Ishikawa (cell line): ENCODE measurements around the gene MFRP.

Experiments used
- CEBPB ChIP-seq: IDR thresholded peaks from 2 replicates; pipeline ENCODE4 v1.6.1; 2012
- CREB1 ChIP-seq: IDR thresholded peaks from 2 replicates; pipeline ENCODE4 v1.6.1; 2012; ENCODE audit warnings: low read depth
- EGR1 ChIP-seq: IDR thresholded peaks from 2 replicates; pipeline ENCODE4 v1.6.1; 2012
- EP300 ChIP-seq: IDR thresholded peaks from 2 replicates; pipeline ENCODE4 v1.6.1; 2012; ENCODE audit warnings: borderline replicate concordance
- FOXM1 ChIP-seq: IDR thresholded peaks from 2 replicates; pipeline ENCODE4 v1.6.1; 2012; ENCODE audit warnings: low read depth, borderline replicate concordance
- NFIC ChIP-seq: IDR thresholded peaks from 2 replicates; pipeline ENCODE4 v1.6.1; 2012
- RAD21 ChIP-seq: IDR thresholded peaks from 2 replicates; pipeline ENCODE4 v1.6.1; 2012; ENCODE audit warnings: low read depth
- TAF1 ChIP-seq: IDR thresholded peaks from 2 replicates; pipeline ENCODE4 v1.6.1; 2012; ENCODE audit warnings: low read depth, mild to moderate bottlenecking
- TCF12 ChIP-seq: IDR thresholded peaks from 2 replicates; pipeline ENCODE4 v1.6.1; 2012; ENCODE audit warnings: low read depth
- TEAD4 ChIP-seq: IDR thresholded peaks from 2 replicates; pipeline ENCODE4 v1.6.1; 2012
- YY1 ChIP-seq: IDR thresholded peaks from 2 replicates; pipeline ENCODE4 v1.6.1; 2012; ENCODE audit warnings: low read depth
- ZBTB7A ChIP-seq: IDR thresholded peaks from 2 replicates; pipeline ENCODE4 v1.6.1; 2012; ENCODE audit warnings: low read depth
- TF ChIP-seq, protein P1 (sequence below): IDR thresholded peaks from 2 replicates; pipeline ENCODE4 v1.6.1; 2012
- TF ChIP-seq, protein P2 (sequence below): IDR thresholded peaks from 2 replicates; pipeline ENCODE4 v1.6.1; 2012
- TF ChIP-seq, protein P3 (sequence below): IDR thresholded peaks from 2 replicates; pipeline ENCODE4 v1.6.1; 2012; ENCODE audit warnings: low read depth, mild to moderate bottlenecking

Gene MFRP

DNA sequence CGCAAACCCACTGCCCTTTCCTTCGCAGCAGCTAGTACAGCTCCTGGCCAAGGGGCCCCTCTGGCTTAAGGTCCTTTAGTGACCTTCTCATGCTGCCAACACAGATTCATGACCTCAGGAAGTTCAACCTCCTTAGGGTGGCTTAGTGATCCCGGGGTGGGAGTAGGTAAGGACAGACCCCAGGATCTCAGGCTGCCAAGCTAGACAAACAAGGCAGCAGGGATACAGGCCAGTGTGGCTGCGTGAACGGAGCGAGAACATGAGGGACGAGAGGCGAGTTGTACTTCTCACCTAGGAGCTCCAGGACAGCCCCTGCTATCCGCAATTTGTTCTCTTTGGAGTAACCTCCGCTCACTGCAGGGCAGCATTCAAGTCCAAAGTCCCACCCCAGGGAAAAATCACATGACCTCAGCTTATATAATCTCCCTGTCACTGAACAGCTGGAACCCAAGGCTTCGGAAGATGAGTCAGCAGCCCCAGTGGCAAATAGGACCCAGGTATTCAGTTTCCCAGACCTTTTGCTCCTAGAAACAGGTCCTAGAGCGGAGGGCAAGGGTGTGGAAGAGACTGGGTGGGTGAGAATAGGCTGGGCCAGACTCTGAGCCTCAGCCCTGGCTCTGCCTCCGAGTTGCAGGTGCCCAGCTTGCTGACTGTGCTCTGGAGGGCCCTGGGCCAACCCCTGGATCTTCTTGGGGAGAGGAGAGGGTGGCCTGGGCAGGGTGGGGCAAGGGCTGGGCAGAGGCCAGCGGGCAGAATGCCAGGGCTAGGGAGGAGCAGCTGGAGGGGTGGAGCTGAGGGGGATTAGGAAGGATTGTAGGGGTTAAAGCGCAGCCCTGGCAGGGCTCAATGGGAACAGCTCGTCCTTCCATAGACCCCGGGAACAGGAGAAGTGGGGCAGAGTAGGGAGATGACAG is 21.9 kb upstream of the MFRP start:
- TF ChIP-seq, protein P1, sequence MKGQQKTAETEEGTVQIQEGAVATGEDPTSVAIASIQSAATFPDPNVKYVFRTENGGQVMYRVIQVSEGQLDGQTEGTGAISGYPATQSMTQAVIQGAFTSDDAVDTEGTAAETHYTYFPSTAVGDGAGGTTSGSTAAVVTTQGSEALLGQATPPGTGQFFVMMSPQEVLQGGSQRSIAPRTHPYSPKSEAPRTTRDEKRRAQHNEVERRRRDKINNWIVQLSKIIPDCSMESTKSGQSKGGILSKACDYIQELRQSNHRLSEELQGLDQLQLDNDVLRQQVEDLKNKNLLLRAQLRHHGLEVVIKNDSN = peak; percentile 84
- TF ChIP-seq ZBTB7A = no peak
- TF ChIP-seq NFIC = peak; percentile 88

DNA sequence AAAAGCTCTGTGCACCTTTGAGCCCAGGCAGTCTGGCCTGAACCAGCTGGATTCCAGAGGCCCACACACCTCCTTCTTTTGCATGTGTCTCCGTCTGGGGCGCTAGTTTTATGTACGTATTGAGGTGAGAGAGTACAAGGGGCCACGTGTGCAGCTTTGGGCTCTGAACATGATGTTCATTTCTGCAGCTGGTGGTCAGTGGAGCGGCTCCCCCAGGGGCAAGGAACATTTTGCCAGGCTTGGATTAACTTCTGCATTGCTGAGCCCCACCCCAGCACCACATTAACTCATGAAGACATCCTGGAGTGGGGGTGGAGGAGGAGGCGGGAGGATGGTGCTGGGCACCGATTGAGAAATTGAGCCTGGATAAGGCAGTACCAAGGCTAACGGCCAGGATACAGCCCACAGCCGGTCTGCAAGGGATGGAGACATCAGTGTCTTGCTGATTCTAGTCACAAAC is 21.2 kb upstream of the MFRP start:
- TF ChIP-seq TCF12 (no peak), TAF1 (no peak), CEBPB (no peak), TEAD4 (no peak), NFIC (no peak), YY1 (no peak), FOXM1 (no peak), RAD21 (no peak), ZBTB7A (no peak), EGR1 (no peak), EP300 (no peak), CREB1 (no peak)
- TF ChIP-seq, protein P1 = no peak
- TF ChIP-seq, protein P2, sequence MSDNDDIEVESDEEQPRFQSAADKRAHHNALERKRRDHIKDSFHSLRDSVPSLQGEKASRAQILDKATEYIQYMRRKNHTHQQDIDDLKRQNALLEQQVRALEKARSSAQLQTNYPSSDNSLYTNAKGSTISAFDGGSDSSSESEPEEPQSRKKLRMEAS = no peak
- TF ChIP-seq, protein P3, sequence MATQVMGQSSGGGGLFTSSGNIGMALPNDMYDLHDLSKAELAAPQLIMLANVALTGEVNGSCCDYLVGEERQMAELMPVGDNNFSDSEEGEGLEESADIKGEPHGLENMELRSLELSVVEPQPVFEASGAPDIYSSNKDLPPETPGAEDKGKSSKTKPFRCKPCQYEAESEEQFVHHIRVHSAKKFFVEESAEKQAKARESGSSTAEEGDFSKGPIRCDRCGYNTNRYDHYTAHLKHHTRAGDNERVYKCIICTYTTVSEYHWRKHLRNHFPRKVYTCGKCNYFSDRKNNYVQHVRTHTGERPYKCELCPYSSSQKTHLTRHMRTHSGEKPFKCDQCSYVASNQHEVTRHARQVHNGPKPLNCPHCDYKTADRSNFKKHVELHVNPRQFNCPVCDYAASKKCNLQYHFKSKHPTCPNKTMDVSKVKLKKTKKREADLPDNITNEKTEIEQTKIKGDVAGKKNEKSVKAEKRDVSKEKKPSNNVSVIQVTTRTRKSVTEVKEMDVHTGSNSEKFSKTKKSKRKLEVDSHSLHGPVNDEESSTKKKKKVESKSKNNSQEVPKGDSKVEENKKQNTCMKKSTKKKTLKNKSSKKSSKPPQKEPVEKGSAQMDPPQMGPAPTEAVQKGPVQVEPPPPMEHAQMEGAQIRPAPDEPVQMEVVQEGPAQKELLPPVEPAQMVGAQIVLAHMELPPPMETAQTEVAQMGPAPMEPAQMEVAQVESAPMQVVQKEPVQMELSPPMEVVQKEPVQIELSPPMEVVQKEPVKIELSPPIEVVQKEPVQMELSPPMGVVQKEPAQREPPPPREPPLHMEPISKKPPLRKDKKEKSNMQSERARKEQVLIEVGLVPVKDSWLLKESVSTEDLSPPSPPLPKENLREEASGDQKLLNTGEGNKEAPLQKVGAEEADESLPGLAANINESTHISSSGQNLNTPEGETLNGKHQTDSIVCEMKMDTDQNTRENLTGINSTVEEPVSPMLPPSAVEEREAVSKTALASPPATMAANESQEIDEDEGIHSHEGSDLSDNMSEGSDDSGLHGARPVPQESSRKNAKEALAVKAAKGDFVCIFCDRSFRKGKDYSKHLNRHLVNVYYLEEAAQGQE = no peak

DNA sequence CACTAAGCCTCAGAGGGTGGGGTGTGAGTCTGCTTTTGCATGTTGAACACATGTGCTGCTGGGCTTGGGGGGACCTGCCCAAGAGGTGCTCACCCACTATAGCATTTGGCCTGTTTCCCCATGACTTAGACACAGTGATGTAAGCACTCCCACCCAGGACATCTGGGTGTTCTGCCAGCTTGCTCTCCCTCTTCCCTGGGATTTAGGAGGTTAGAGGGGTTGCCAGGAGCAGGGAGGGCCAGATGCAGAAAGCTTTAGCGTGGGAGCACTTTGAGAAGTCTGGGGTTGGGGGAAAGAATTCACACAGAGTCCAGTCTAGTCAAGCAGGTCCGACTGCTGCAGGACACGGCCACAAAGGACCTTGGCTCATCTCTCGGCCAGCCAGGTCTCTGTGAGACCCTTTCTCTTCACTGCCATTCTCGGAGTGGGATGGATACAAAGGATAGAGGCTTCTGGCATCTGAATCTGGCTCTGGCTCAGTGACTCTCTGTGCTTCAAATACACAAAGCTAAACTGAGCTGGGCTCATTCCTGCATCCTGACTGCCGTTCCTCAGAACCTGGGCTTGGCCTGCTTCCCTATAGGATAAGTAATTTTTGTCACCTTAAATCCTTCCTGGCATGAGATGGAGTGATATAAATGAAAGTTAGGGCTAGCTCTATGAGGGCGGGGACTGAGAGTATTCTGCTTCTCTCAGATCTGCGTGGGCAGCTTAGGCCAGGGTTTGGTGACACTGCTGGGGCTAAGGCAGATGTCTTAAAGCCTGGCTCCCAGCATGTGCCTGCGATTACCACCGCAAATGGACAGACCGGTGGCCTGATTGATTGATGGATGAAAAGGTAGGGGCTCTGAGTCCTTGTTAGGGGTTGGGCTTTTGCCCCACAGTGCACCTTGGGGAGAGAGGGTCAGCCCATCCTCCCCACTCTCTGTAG is 20.4 kb upstream of the MFRP start:
- no peak for TF ChIP-seq RAD21
- TF ChIP-seq EGR1 = no peak
- TF ChIP-seq NFIC = no peak
- TF ChIP-seq EP300 = no peak
- TF ChIP-seq, protein P1 = no peak
- TF ChIP-seq, protein P3 = no peak
- TF ChIP-seq TEAD4 = no peak
- no peak for TF ChIP-seq TAF1
- no peak for TF ChIP-seq CEBPB

DNA sequence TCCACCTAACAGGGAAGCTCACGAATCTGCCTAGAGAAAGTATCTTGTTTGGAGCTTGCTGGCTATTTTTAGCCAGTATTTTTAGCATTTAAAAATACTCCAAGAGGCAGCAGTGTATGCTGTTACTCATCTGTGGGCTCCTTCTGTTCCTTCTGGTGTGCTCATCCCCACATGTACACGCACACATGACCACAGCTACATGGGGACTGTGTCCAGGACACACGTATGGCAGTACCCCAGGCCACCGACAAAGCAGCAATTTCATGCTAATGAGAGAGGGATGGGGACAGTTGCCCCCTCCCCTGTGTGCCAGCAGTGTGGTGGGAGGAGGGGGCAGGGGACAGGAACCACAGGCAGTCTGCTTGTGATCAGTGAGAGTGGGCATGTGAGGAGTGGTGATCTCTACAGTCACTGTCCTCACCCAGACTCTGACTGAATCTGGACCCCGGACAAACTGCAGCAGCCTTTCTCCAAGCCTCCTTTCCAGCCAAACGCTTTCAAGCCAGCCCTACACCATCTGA is 18.6 kb upstream of the MFRP start:
- no peak for TF ChIP-seq TEAD4
- no peak for TF ChIP-seq TAF1
- no peak for TF ChIP-seq YY1
- no peak for TF ChIP-seq CEBPB
- no peak for TF ChIP-seq TCF12
- TF ChIP-seq EP300 = no peak
- TF ChIP-seq, protein P1 = no peak
- TF ChIP-seq ZBTB7A = no peak
